OCI-LY3 (cell line): ENCODE measurements around the gene VPS25.

Experiments used
- CTCF ChIP-seq: fragments of 200-600, 300-600 bp; sonication (generic); IDR thresholded peaks from 2 replicates; pipeline ENCODE4 v1.5.1; 2014; ENCODE audit warnings: antibody characterized with exemption, low read length, low read depth
- EZH2phosphoT487 ChIP-seq: fragments of 200-600 bp; shearing (Covaris generic); IDR thresholded peaks from 2 replicates; pipeline ENCODE4 v1.6.1; 2018; ENCODE audit warnings: antibody characterized with exemption, mixed run types, low read depth

- TF ChIP-seq CTCF (no peak), EZH2phosphoT487 (no peak)
These were observed 11.2 kb downstream of the VPS25 start for GRCh38 chr17:42784409-42784808.
